Activated CD4-positive, alpha-beta T cell treated with anti-CD3 and anti-CD28 coated beads, Interleukin-2, amount 50 U/mL, for 1 hour (primary cell): Measurements from ENCODE around the gene XPO5.
"Not testable (repeated sequence)": the region's sequence is repeated elsewhere in the genome, so short reads cannot be mapped to it uniquely, and the experiment has no call there.

ENCODE experiments used
- DNase-seq: peaks from one replicate; pipeline ENCODE4 v3.0.0-alpha.2; 2020

XPO5 gene

GRCh38 chr6:43516367-43516696, 59.5 kb downstream of the XPO5 start:
- DNase-seq: no peak

GRCh38 chr6:43515808-43516207, 60.0 kb downstream of the XPO5 start:
- DNase-seq: no peak

- DNase-seq: no peak
Observed at GRCh38 chr6:43511824-43512415, 63.9 kb downstream of the XPO5 start.

- DNase-seq: no peak
Observed at GRCh38 chr6:43510827-43511163, 65.0 kb downstream of the XPO5 start.

- peak; percentile 74 for DNase-seq
Observed at GRCh38 chr6:43509984-43510826, 65.6 kb downstream of the XPO5 start, which contains the start of gene LRRC73. Gene LRRC73 (minus strand): TSS chr6:43510346. CDS start chr6:43509785, 561 bp downstream.

- no peak for DNase-seq
Observed at GRCh38 chr6:43509142-43509983, 66.5 kb downstream of the XPO5 start.

- DNase-seq: no peak
Observed at GRCh38 chr6:43508481-43509141, 67.2 kb downstream of the XPO5 start.

GRCh38 chr6:43506667-43507471, 69.0 kb downstream of the XPO5 start:
- peak; percentile 76 for DNase-seq

GRCh38 chr6:43506171-43506570, 69.7 kb downstream of the XPO5 start:
- no peak for DNase-seq

- DNase-seq: no peak
Observed at GRCh38 chr6:43505718-43506117, 70.1 kb downstream of the XPO5 start.

- no peak for DNase-seq
Observed at GRCh38 chr6:43504756-43505593, 70.9 kb downstream of the XPO5 start.

GRCh38 chr6:43503443-43503842, 72.4 kb downstream of the XPO5 start:
- DNase-seq: no peak

GRCh38 chr6:43502666-43503065, 73.2 kb downstream of the XPO5 start:
- no peak for DNase-seq

GRCh38 chr6:43500921-43501320, 74.9 kb downstream of the XPO5 start:
- DNase-seq: no peak

- no peak for DNase-seq
Observed at GRCh38 chr6:43499028-43499815, 76.6 kb downstream of the XPO5 start.

- not testable (repeated sequence) for DNase-seq
Observed at GRCh38 chr6:43498291-43498690, 77.5 kb downstream of the XPO5 start.

- DNase-seq: no peak
Observed at GRCh38 chr6:43497689-43498088, 78.1 kb downstream of the XPO5 start.

GRCh38 chr6:43497129-43497396, 78.8 kb downstream of the XPO5 start:
- no peak for DNase-seq

- no peak for DNase-seq
Observed at GRCh38 chr6:43496370-43497128, 79.3 kb downstream of the XPO5 start.

GRCh38 chr6:43495409-43495941, 80.4 kb downstream of the XPO5 start:
- DNase-seq: no peak
